ENCODE data around the gene CCDC157. TPM values are rescaled to one million over a fixed set of nuclear protein-coding genes. Genes with fewer than 3 reads are reported as not detected.

CCDC157 gene
- total and polyA plus RNA-seq, 2 donors = 2.1 to 3.2 TPM

DNA sequence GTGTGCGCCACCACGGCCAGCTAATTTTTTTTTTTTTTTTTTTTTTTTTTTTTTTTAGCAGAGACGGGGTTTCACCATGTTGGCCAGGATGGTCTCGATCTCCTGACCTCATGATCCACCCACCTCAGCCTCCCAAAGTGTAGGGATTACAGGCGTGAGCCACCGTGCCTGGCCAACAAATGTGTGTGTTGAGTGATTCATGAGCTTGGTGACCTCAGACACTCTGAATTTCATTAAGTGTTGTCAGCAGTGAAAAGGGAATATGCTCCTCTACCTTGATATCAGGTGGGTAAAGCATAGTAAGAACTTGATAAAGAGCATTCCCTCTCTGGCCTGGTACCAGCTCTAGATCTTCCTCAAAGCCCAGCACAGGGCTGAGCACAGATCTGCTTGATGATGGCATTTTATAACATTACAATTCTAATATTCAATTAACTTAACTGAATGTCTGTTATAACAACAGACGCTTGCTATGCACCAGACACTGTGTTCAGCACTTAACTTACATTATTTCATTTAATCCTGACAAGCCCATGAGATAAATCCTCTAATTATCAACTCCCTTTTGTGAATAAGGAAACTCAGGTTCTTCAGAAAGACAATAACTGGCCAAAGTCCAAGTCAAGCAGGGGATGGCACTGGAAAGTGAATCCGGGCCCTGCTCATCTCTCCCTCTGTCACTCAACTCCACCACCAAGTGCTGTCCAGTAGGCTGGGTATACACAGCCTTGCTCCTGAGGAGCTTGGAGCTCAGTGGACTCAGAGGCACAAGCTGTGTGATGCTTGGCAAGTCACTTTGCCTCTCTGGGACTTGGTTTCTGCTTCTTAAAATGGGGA is 43.1 kb upstream of the CCDC157 start:
- no peak overlapping the region for H3K4me3 ChIP-seq (ENCODE audit: low read length in 2 of 2)
- WGBS = 98% methylated on average over 6 of the region's 8 CpGs
- H3K4me1 ChIP-seq (ENCODE audit: control insufficient read depth in 2 of 2, insufficient read depth in 2 of 2, low read length in 2 of 2) = peaks cover 47 to 90% of the 10 kb centered on the region in 2 donors
- peaks cover 16 to 30% of the 10 kb centered on the region in 2 donors for H3K36me3 ChIP-seq (ENCODE audit: control insufficient read depth in 2 of 2, insufficient read depth in 2 of 2, low read length in 1 of 2)
- no peak overlapping the region for H3K27ac ChIP-seq (ENCODE audit: low read depth in 1 of 2, low read length in 1 of 2)
- no peaks in the 10 kb centered on the region for H3K27me3 ChIP-seq (ENCODE audit: control insufficient read depth in 2 of 2, insufficient read depth in 1 of 2, low read length in 1 of 2)
- H3K9me3 ChIP-seq (ENCODE audit: control insufficient read depth in 2 of 2, insufficient read depth in 1 of 2, low read length in 1 of 2) = peaks cover 0 to 3% of the 10 kb centered on the region in 2 donors
- DNase-seq (ENCODE audit: low read depth in 6 of 9, low spot score in 9 of 9) = no peak

GRCh38 chr22:30314915-30315314 is 41.9 kb upstream of the CCDC157 start:
- Histone ChIP-seq H3K9me3 (ENCODE audit: control insufficient read depth in 2 of 2, insufficient read depth in 1 of 2, low read length in 1 of 2) (peaks cover 0 to 3% of the 10 kb centered on the region in 2 donors), H3K36me3 (ENCODE audit: control insufficient read depth in 2 of 2, insufficient read depth in 2 of 2, low read length in 1 of 2) (peaks cover 21 to 37% of the 10 kb centered on the region in 2 donors), H3K27ac (ENCODE audit: low read depth in 1 of 2, low read length in 1 of 2) (peak overlapping the region in 1 of 2 donors; percentile 8), H3K4me3 (ENCODE audit: low read length in 2 of 2) (no peak overlapping the region), H3K4me1 (ENCODE audit: control insufficient read depth in 2 of 2, insufficient read depth in 2 of 2, low read length in 2 of 2) (peaks cover 35 to 90% of the 10 kb centered on the region in 2 donors), H3K27me3 (ENCODE audit: control insufficient read depth in 2 of 2, insufficient read depth in 1 of 2, low read length in 1 of 2) (no peaks in the 10 kb centered on the region)
- no peak for DNase-seq (ENCODE audit: low read depth in 6 of 9, low spot score in 9 of 9)
- 48% methylated on average over 8 of the region's 8 CpGs for WGBS

DNA sequence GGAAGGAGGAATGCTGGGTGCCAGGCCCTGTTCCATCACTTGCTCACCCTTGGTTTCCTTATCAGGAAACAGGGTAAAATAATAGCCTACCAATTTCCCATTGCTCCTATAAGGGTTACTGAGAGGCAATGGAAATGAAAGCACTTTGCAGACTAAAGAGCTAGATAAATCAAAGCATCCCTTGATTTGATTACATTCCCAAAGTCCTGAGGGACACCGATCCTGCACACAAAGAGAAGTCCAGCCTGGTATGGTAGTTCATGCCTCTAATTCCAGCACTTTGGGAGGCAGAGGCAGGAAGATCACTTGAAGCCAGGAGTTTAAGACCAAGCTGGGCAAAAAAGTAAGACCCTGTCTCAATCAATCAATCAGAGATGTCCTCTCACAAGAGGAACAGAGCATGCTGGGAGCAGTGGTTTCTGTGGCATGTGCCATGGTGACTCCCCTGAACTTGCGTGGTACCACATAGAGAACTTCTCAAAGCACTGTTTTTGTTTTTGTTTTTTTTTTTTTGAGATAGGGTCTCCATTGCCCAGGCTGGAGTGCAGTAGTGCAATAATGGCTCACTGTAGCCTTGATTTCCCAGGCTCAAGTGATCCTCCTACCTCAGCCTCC is 40.7 kb upstream of the CCDC157 start:
- Histone ChIP-seq H3K36me3 (ENCODE audit: control insufficient read depth in 2 of 2, insufficient read depth in 2 of 2, low read length in 1 of 2) (peaks cover 32 to 46% of the 10 kb centered on the region in 2 donors), H3K9me3 (ENCODE audit: control insufficient read depth in 2 of 2, insufficient read depth in 1 of 2, low read length in 1 of 2) (peaks cover 0 to 3% of the 10 kb centered on the region in 2 donors), H3K4me3 (ENCODE audit: low read length in 2 of 2) (no peak overlapping the region), H3K27ac (ENCODE audit: low read depth in 1 of 2, low read length in 1 of 2) (no peak overlapping the region), H3K4me1 (ENCODE audit: control insufficient read depth in 2 of 2, insufficient read depth in 2 of 2, low read length in 2 of 2) (peaks cover 26 to 85% of the 10 kb centered on the region in 2 donors), H3K27me3 (ENCODE audit: control insufficient read depth in 2 of 2, insufficient read depth in 1 of 2, low read length in 1 of 2) (no peaks in the 10 kb centered on the region)
- WGBS = 95% methylated on average over 2 of the region's 2 CpGs
- DNase-seq (ENCODE audit: low read depth in 6 of 9, low spot score in 9 of 9) = no peak

GRCh38 chr22:30317778-30318177 is 39.0 kb upstream of the CCDC157 start:
- H3K4me3 ChIP-seq (ENCODE audit: low read length in 2 of 2) = no peak overlapping the region

DNA sequence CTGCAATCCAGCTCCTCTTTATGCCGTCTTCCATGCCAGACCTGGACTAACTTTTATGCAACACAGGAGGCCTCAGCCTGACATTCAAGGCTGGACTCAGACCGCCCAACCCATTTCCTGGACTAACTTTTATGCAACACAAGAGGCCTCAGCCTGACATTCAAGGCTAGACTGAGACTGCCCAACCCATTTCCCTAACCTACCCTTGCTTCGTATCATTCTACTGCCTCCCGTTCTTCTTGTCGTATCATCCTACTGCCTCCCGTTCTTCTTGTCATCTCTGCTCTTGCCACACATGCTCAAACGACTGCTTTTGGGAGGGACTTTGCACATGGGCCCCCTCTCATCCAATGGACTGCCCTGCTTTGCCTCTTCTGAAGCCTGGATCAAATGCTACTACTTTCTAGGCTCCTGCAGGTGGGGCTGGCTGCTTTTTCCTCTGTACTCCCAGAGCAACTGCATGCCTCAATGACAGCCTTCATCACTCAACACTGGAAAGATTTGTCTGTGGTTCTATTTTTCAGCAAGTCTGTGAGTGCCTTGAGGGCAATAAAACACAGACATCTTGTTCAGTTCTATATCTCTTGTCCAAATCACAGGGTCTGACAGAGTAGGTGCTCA is 37.9 kb upstream of the CCDC157 start:
- no peak overlapping the region for H3K4me3 ChIP-seq (ENCODE audit: low read length in 2 of 2)
- no peaks in the 10 kb centered on the region for H3K27me3 ChIP-seq (ENCODE audit: control insufficient read depth in 2 of 2, insufficient read depth in 1 of 2, low read length in 1 of 2)
- peaks cover 36 to 51% of the 10 kb centered on the region in 2 donors for H3K36me3 ChIP-seq (ENCODE audit: control insufficient read depth in 2 of 2, insufficient read depth in 2 of 2, low read length in 1 of 2)
- H3K4me1 ChIP-seq (ENCODE audit: control insufficient read depth in 2 of 2, insufficient read depth in 2 of 2, low read length in 2 of 2) = peaks cover 19 to 80% of the 10 kb centered on the region in 2 donors
- peak in 1 of 9 donors; percentile 41 for DNase-seq (ENCODE audit: low read depth in 6 of 9, low spot score in 9 of 9)
- H3K9me3 ChIP-seq (ENCODE audit: control insufficient read depth in 2 of 2, insufficient read depth in 1 of 2, low read length in 1 of 2) = no peaks in the 10 kb centered on the region
- WGBS = 90% methylated on average over 7 of the region's 7 CpGs
- no peak overlapping the region for H3K27ac ChIP-seq (ENCODE audit: low read depth in 1 of 2, low read length in 1 of 2)

More at GRCh38 chr22:30317778-30318177, 39.0 kb upstream of the CCDC157 start:
- Histone ChIP-seq H3K9me3 (ENCODE audit: control insufficient read depth in 2 of 2, insufficient read depth in 1 of 2, low read length in 1 of 2) (no peaks in the 10 kb centered on the region), H3K4me1 (ENCODE audit: control insufficient read depth in 2 of 2, insufficient read depth in 2 of 2, low read length in 2 of 2) (peaks cover 21 to 78% of the 10 kb centered on the region in 2 donors), H3K36me3 (ENCODE audit: control insufficient read depth in 2 of 2, insufficient read depth in 2 of 2, low read length in 1 of 2) (peaks cover 36 to 44% of the 10 kb centered on the region in 2 donors), H3K27me3 (ENCODE audit: control insufficient read depth in 2 of 2, insufficient read depth in 1 of 2, low read length in 1 of 2) (no peaks in the 10 kb centered on the region), H3K27ac (ENCODE audit: low read depth in 1 of 2, low read length in 1 of 2) (no peak overlapping the region)
- no peak for DNase-seq (ENCODE audit: low read depth in 6 of 9, low spot score in 9 of 9)
- WGBS = 98% methylated on average over 1 of the region's 1 CpG

DNA sequence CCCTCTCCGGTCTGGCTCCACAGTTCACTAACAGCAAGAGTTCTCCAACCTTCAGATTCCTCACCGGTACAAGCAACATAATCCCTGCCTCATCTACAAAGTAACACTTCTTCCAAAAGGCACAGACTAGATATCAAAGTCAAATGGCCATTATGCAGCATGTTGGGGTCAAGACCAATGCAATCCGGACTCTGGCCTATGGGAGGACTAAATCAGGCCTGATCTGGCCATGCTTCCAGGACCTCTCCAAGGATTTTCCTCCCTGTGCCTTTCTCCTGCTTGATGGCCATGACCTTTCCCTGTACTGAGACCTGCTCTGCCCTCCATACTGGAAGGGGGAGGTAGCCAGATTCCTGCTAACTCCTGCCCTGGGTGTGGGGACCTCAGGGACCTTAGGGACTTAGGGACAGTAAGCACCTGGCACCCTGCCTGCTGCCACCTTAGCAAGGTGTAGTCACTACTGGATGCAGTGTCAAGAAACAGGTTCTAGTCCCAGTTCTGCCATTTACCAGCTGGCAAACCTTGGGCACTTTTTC is 36.7 kb upstream of the CCDC157 start:
- WGBS = 98% methylated on average over 3 of the region's 3 CpGs
- Histone ChIP-seq H3K9me3 (ENCODE audit: control insufficient read depth in 2 of 2, insufficient read depth in 1 of 2, low read length in 1 of 2) (no peaks in the 10 kb centered on the region), H3K36me3 (ENCODE audit: control insufficient read depth in 2 of 2, insufficient read depth in 2 of 2, low read length in 1 of 2) (peaks cover 33 to 49% of the 10 kb centered on the region in 2 donors), H3K4me1 (ENCODE audit: control insufficient read depth in 2 of 2, insufficient read depth in 2 of 2, low read length in 2 of 2) (peaks cover 26 to 80% of the 10 kb centered on the region in 2 donors), H3K27ac (ENCODE audit: low read depth in 1 of 2, low read length in 1 of 2) (no peak overlapping the region), H3K27me3 (ENCODE audit: control insufficient read depth in 2 of 2, insufficient read depth in 1 of 2, low read length in 1 of 2) (no peaks in the 10 kb centered on the region), H3K4me3 (ENCODE audit: low read length in 2 of 2) (no peak overlapping the region)
- no peak for DNase-seq (ENCODE audit: low read depth in 6 of 9, low spot score in 9 of 9)

DNA sequence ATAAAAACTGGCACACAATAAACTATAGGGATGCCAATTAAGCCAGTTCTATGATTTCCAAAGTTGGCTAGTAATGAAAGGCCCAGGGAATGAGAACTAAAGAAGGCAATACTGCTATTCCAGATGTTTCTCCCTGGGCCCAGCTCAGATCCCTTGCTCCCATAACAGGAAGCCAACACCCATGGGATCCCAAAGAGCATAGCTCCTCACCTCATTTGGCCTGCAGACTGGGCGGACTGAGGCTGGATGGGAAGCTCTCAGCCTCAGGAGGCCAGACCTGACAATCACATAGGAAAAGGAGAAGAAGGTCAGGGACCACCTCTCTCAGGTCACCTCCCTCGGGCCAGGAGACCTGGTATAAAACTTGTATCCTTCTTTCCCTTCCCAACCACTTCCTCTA is 35.3 kb upstream of the CCDC157 start:
- Histone ChIP-seq H3K4me1 (ENCODE audit: control insufficient read depth in 2 of 2, insufficient read depth in 2 of 2, low read length in 2 of 2) (peaks cover 31 to 78% of the 10 kb centered on the region in 2 donors), H3K4me3 (ENCODE audit: low read length in 2 of 2) (no peak overlapping the region), H3K27ac (ENCODE audit: low read depth in 1 of 2, low read length in 1 of 2) (no peak overlapping the region), H3K27me3 (ENCODE audit: control insufficient read depth in 2 of 2, insufficient read depth in 1 of 2, low read length in 1 of 2) (no peaks in the 10 kb centered on the region), H3K9me3 (ENCODE audit: control insufficient read depth in 2 of 2, insufficient read depth in 1 of 2, low read length in 1 of 2) (no peaks in the 10 kb centered on the region), H3K36me3 (ENCODE audit: control insufficient read depth in 2 of 2, insufficient read depth in 2 of 2, low read length in 1 of 2) (peaks cover 28 to 50% of the 10 kb centered on the region in 2 donors)
- WGBS = 99% methylated on average over 2 of the region's 2 CpGs
- no peak for DNase-seq (ENCODE audit: low read depth in 6 of 9, low spot score in 9 of 9)

DNA sequence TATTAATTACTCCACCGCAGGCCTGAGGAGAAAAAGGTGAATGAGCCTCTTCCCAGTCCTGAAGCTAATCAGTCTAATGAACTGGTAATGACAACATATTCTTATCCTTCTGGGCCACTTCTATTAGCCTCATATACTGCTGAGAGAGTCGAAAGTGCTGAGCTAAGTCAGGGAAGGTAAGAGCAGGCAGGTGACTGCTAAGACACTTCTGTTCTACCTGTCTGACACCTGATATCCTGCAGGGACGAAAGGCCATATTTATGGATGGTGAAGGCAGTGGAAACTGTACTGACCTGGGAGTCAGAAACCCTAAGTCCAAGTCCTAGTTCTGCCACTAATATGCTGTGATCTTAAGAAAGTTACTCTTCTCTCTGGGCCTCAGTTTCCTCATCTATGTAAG is 33.6 kb upstream of the CCDC157 start:
- Histone ChIP-seq H3K4me3 (ENCODE audit: low read length in 2 of 2) (no peak overlapping the region), H3K36me3 (ENCODE audit: control insufficient read depth in 2 of 2, insufficient read depth in 2 of 2, low read length in 1 of 2) (peaks cover 25 to 40% of the 10 kb centered on the region in 2 donors), H3K9me3 (ENCODE audit: control insufficient read depth in 2 of 2, insufficient read depth in 1 of 2, low read length in 1 of 2) (no peaks in the 10 kb centered on the region), H3K4me1 (ENCODE audit: control insufficient read depth in 2 of 2, insufficient read depth in 2 of 2, low read length in 2 of 2) (peaks cover 33 to 76% of the 10 kb centered on the region in 2 donors), H3K27ac (ENCODE audit: low read depth in 1 of 2, low read length in 1 of 2) (no peak overlapping the region), H3K27me3 (ENCODE audit: control insufficient read depth in 2 of 2, insufficient read depth in 1 of 2, low read length in 1 of 2) (no peaks in the 10 kb centered on the region)
- DNase-seq (ENCODE audit: low read depth in 6 of 9, low spot score in 9 of 9) = no peak
- 95% methylated on average over 3 of the region's 3 CpGs for WGBS
